H7 (cell line): Measurements from ENCODE around the gene UBE2E1. TPM values are rescaled to one million over a fixed set of nuclear protein-coding genes. Genes with fewer than 3 reads are reported as not detected.
"Not testable (repeated sequence)": the region's sequence is repeated elsewhere in the genome, so short reads cannot be mapped to it uniquely, and the experiment has no call there.

Source experiments
- DNase-seq: peaks from one replicate; pipeline ENCODE4 v3.0.0; 2012
- H3K27me3 ChIP-seq: 2 replicates; pipeline ENCODE4 v1.6.0; 2011; ENCODE audit warnings: mild to moderate bottlenecking, low read length; ENCODE audit not compliant: control insufficient read depth, insufficient read depth
- H3K36me3 ChIP-seq: replicated peaks from 2 replicates; pipeline ENCODE4 v1.5.1; 2011; ENCODE audit warnings: low read length; ENCODE audit not compliant: control insufficient read depth, insufficient read depth
- H3K4me3 ChIP-seq: 2 replicates; pipeline ENCODE4 v1.5.1; 2011; ENCODE audit warnings: low read depth, mild to moderate bottlenecking, control low read depth, low read length, moderate library complexity; ENCODE audit not compliant: insufficient read depth
- total RNA-seq: library from RNA; depleted of rRNA; stranded (reverse); fragments of >200 nt; shearing (Covaris generic); gene quantifications from 2 replicates; pipeline ENCODE4 v1.2.3, GENCODE V29; 2014

The UBE2E1 gene
- total RNA-seq, 1 experiment from 2014 or later, result 159 TPM

DNA sequence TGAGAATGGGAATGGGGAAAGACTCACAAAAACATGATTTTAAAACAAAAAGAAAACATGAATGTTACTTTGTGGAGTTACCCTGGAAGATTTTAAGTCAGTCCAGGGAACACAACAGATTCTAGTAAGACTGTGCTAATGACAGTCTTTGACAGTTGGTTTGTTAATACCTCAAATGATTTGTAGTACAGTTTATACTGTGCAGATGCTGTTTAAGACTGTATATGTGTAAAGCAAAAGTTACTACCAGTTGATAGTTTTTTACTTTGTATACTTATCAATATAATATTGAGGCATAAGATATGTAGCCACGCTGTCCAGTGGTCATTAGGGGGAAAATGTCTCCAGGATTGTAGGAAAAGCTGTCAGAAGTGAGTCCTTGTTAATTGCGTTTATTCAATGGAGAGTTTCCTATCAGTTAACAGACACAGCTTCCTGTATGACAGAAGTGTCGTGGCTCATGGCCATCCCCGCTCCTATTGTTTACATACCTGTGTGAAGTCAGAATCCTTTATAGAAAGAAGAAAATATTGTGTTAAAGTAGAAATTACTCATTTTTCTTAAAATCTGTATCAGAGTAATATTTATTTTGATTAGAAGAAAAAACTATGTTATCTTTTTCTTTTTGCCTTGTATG lies 75.1 kb downstream of the UBE2E1 start:
- DNase-seq, result no peak
- Histone ChIP-seq H3K36me3 (no peaks in the 10 kb centered on the region; the same call in 1 of the 2 replicates), H3K27me3 (no peaks in the 10 kb centered on the region), H3K4me3 (no peak overlapping the region)

GRCh38 chr3:23881993-23882392 lies 76.2 kb downstream of the UBE2E1 start:
- not testable (repeated sequence) for DNase-seq, H3K4me3 ChIP-seq, H3K36me3 ChIP-seq, H3K27me3 ChIP-seq

GRCh38 chr3:23882487-23882918 lies 76.7 kb downstream of the UBE2E1 start:
- Histone ChIP-seq H3K27me3 (no peaks in the 10 kb centered on the region), H3K4me3 (no peak overlapping the region), H3K36me3 (no peaks in the 10 kb centered on the region; the same call in 1 of the 2 replicates)
- DNase-seq, result no peak

DNA sequence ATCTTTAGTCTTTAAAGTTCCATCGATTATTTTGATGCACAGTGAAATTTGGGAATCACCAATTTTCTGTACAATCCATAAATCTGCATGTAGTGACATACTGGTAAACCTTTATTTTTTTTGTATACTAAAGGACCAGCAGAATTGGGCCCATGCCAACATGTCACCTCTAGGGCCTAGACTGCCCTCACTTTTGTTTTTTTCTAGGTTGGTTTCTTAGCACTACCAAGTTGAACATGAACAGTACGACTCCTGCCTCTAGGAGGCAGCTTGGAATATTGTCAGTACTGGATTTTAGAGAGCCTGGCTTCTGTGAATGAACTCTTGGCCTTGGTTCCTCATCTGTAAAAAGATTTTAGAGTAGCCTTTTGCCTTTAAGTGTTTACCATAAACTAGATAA lies 78.7 kb downstream of the UBE2E1 start:
- Histone ChIP-seq H3K4me3 (no peak overlapping the region), H3K27me3 (no peaks in the 10 kb centered on the region), H3K36me3 (peaks cover 2% of the 10 kb centered on the region; the same call in 1 of the 2 replicates)
- DNase-seq, result peak; percentile 38

DNA sequence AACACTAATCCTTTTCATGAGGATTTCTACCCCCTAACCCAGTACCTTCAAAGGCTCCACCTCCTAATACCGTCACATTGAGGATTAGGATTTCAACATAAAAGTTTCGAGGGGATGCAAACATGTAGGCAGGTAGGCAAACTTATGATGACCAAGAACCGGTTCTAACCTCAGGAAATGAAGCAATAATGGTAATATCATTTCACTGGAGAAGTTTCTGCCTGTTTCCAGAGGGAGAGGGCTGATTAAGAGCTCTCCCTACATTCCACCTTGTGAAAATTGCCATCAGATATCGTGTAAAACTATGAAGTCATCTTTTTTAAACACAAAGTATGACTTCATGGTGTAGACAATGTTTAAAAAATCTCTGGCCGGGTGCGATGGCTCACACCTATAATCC lies 79.5 kb downstream of the UBE2E1 start:
- no peak overlapping the region for H3K4me3 ChIP-seq
- no peak for DNase-seq
- H3K36me3 ChIP-seq, result peaks cover 2% of the 10 kb centered on the region
- no peaks in the 10 kb centered on the region for H3K27me3 ChIP-seq

DNA sequence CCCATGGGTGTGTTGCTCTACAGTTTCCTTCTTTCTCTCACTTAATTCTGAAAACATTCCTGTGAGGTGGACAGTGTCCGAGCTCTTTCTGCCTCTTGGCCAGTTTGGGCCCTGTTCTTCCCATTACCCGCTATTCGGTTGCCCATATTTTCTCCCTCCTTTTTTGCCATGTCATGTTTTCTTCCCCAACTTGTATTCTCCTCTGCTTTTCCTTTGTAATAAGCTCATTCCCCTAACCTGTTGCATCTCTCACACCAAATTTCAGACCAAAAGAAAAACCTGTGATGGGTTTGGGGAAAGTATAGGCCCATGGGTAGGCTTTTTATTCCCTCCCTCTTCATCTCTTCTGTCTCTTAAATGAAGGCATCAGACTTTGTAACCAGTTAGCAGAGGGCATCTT lies 80.6 kb downstream of the UBE2E1 start:
- DNase-seq, result no peak
- no peak overlapping the region for H3K4me3 ChIP-seq
- H3K36me3 ChIP-seq, result peaks cover 4% of the 10 kb centered on the region
- no peaks in the 10 kb centered on the region for H3K27me3 ChIP-seq

DNA sequence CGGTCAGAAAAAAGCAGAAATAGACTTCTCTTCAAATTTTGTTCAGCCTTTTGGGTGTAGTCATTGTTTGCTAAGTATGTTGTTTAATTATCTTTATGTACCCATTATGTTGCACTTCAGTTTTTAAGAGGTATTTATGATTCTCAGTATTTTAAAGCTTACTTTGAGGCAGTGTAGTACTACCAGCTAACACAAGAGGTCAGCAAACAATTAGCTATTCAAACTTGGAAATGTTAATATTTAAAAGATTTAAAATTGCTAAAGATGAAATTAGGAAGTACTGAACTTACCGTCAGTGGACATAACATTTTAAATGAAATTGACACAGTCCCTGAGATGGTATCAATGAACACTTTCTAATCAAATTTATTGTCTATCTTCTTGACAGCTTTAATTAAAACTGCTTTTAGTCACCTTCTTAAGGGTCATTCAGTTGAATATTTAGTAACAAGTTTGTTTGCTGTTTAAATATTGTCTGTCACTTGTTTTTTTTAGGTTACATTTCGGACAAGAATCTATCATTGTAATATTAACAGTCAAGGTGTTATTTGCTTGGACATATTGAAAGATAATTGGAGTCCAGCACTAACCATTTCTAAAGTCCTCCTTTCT lies 83.0 kb downstream of the UBE2E1 start:
- H3K27me3 ChIP-seq, result no peaks in the 10 kb centered on the region
- no peak for DNase-seq

DNA sequence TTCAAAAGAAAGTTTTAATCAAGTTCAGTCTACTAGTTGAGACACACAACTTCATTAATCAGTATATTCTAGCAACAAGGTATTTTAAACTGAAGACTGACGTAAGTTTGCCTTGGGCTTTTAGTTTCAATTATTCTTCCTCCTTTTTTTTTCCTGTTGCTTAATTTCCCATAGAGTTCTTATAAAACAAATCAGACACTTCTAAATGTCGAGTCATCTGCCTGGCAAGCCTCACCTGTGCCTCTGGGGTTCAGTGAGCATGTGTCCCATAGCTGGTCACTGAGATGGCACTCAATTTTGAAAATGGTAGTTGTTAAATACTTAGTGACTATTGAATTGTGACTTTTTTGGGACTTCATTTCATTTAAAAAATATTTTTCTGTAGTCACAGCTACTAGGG lies 83.6 kb downstream of the UBE2E1 start:
- DNase-seq, result no peak
- peaks cover 5% of the 10 kb centered on the region for H3K36me3 ChIP-seq
- H3K4me3 ChIP-seq, result no peak overlapping the region
- H3K27me3 ChIP-seq, result no peaks in the 10 kb centered on the region

More for the DNA sequence above, 83.0 kb downstream of the UBE2E1 start:
- Histone ChIP-seq H3K36me3 (peaks cover 4% of the 10 kb centered on the region), H3K4me3 (no peak overlapping the region)

DNA sequence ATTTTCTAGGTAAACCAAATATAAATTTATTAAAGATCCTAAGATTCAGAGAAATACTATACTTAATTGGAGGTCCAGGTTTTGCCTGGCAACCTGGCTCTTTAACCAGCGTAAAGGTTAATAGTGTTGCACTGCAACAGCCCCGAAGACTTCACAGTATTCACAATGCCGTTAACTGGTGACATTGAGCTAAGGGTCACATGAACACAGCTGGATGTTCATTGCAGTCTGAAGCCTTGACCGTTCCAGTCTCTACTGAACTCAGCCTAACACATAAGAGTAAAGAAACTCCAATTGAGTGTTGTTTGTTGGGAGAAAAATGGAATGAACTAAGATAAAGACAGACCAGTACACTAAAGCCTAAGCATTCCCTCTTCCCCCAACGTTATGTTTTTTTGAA lies 84.2 kb downstream of the UBE2E1 start:
- H3K4me3 ChIP-seq, result no peak overlapping the region
- no peak for DNase-seq
- peaks cover 5% of the 10 kb centered on the region for H3K36me3 ChIP-seq
- no peaks in the 10 kb centered on the region for H3K27me3 ChIP-seq

DNA sequence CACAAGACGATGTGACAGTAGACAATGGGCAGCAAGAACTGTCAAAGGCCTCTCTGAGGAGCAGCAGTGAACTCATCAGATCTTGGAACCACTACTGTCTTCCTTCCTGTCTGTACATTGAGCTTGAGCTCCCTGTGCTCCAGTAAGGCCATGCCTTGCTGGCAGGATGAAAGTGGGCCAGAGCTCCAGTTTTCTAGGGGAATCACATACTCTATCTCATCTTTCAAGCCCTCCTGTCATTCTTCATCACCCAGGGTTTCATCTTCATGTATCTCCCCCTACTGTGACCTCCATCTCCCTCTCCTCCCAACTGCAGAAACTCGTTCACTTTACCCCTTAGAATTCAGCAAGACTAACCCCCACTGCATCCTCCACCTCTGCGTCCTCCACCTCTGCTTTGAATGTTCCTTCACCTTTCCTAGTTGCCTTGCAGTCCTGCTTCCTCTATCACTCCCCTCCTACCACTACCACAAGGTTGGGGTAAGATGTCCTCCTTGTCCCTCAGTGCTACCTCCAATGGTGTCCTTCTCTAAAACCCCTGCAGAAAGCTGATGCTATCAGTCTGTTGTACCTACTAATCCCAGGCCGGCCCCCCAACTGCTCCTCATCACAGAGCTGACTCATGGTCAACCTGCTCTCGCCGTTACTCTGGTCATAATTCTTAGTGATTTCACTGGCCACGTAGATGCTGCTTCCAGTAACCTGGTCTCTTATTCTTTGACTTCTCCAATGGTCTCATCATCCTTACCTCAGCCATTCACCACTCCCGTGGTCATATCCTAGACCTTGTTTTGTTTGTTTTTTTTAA lies 88.7 kb downstream of the UBE2E1 start:
- no peak for DNase-seq
- no peak overlapping the region for H3K4me3 ChIP-seq
- H3K27me3 ChIP-seq, result no peaks in the 10 kb centered on the region
- H3K36me3 ChIP-seq, result peaks cover 5% of the 10 kb centered on the region

DNA sequence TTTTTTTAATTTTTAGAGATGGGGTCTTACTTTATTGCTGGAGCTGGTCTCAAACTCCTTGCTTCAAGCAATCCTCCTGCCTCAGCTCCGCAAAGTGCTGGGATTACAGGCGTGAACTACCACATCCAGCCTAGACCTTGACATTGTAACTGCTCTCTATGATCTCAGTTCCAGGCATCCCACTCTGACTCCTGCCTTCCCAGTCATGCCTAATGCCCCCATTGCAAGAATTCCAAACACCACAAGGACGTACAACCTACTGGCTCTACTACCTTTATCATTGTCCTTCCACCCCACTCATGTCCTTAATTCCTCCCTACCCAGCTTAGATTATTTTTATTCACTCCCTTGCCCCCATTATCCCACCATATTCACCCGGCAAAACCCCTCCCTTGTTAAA lies 89.4 kb downstream of the UBE2E1 start:
- Histone ChIP-seq H3K27me3 (no peaks in the 10 kb centered on the region), H3K36me3 (peaks cover 6% of the 10 kb centered on the region), H3K4me3 (no peak overlapping the region)
- DNase-seq, result no peak

GRCh38 chr3:23900744-23901143 lies 95.0 kb downstream of the UBE2E1 start:
- DNase-seq, result no peak
- Histone ChIP-seq H3K4me3 (no peak overlapping the region), H3K27me3 (no peaks in the 10 kb centered on the region), H3K36me3 (peaks cover 4% of the 10 kb centered on the region)

GRCh38 chr3:23904545-23904944 lies 98.8 kb downstream of the UBE2E1 start:
- DNase-seq, result no peak
- no peaks in the 10 kb centered on the region for H3K27me3 ChIP-seq
- H3K36me3 ChIP-seq, result peaks cover 2% of the 10 kb centered on the region; the same call in 1 of the 2 replicates
- no peak overlapping the region for H3K4me3 ChIP-seq

GRCh38 chr3:23909341-23909740 lies 103.6 kb downstream of the UBE2E1 start:
- H3K36me3 ChIP-seq, result no peaks in the 10 kb centered on the region
- H3K4me3 ChIP-seq, result no peak overlapping the region
- DNase-seq, result no peak
- no peaks in the 10 kb centered on the region for H3K27me3 ChIP-seq

DNA sequence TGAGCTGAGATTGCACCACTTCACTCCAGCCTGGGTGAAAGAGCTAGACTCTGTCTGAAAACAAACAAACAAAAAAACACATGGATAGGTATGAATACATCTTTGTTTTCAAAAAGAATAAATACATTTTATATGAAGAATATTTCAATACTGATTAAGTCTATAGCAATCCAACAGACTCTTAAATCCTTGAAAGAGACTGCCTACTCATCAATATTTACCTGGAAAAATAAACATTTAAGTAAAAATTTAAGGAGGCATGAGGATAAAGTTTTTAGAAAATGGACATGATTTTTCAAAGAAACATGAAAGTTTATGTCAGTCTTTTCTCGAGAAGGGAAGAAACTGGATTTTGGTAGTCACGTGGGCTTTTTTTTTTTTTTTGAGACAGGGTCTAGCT lies 105.6 kb downstream of the UBE2E1 start:
- Histone ChIP-seq H3K27me3 (no peaks in the 10 kb centered on the region), H3K36me3 (no peaks in the 10 kb centered on the region), H3K4me3 (no peak overlapping the region)
- DNase-seq, result no peak
